NT2/D1 (cell line): ENCODE measurements around the gene PHLDB3.

ENCODE experiments used
- DNase-seq: peaks from one replicate; pipeline ENCODE4 v3.0.0-alpha.2; 2011; ENCODE audit warnings: low read depth, low spot score
- H3K27me3 ChIP-seq: 2 replicates; pipeline ENCODE4 v1.6.0; 2011; ENCODE audit warnings: mild to moderate bottlenecking; ENCODE audit not compliant: insufficient read length, insufficient read depth
- H3K36me3 ChIP-seq: 2 replicates; pipeline ENCODE4 v1.6.1; 2011; ENCODE audit warnings: mild to moderate bottlenecking, low read length, mixed read lengths; ENCODE audit not compliant: insufficient read depth, insufficient read length
- H3K4me1 ChIP-seq: 2 replicates; pipeline ENCODE4 v1.5.1; 2011; ENCODE audit not compliant: insufficient read depth, insufficient read length
- H3K4me3 ChIP-seq: 2 replicates; pipeline ENCODE4 v1.5.1; 2011; ENCODE audit warnings: low read depth; ENCODE audit not compliant: insufficient read length
- H3K9ac ChIP-seq: 2 replicates; pipeline ENCODE4 v1.6.0; 2011; ENCODE audit warnings: low read depth; ENCODE audit not compliant: insufficient read length
- H3K9me3 ChIP-seq: 2 replicates; pipeline ENCODE4 v1.5.1; 2011; ENCODE audit warnings: mild to moderate bottlenecking, low read length; ENCODE audit not compliant: insufficient read depth
- SUZ12 ChIP-seq: IDR thresholded peaks from 2 replicates; pipeline ENCODE4 v1.6.1; 2011; ENCODE audit not compliant: insufficient read length, insufficient read depth; ENCODE audit errors: extremely low read depth
- YY1 ChIP-seq: IDR thresholded peaks from 2 replicates; pipeline ENCODE4 v1.6.1; 2011; ENCODE audit not compliant: insufficient read length, insufficient read depth
- ZNF274 ChIP-seq: IDR thresholded peaks from 2 replicates; pipeline ENCODE4 v1.6.1; 2011; ENCODE audit warnings: mild to moderate bottlenecking, low read depth, low read length

Gene PHLDB3

GRCh38 chr19:43474986-43475705, 29.4 kb downstream of the PHLDB3 start:
- H3K4me3 ChIP-seq: peak overlapping the region; percentile 28

GRCh38 chr19:43474487-43474886, 30.1 kb downstream of the PHLDB3 start:
- TF ChIP-seq YY1: no peak
- no peak for TF ChIP-seq SUZ12
- TF ChIP-seq ZNF274: no peak
- H3K4me3 ChIP-seq: no peak overlapping the region
- no peaks in the 10 kb centered on the region for H3K36me3 ChIP-seq
- no peak for DNase-seq
- no peaks in the 10 kb centered on the region for H3K9me3 ChIP-seq
- peaks cover 9% of the 10 kb centered on the region for H3K27me3 ChIP-seq
- peak overlapping the region; percentile 64 for H3K9ac ChIP-seq
- peaks cover 2% of the 10 kb centered on the region for H3K4me1 ChIP-seq

More at GRCh38 chr19:43474986-43475705, 29.4 kb downstream of the PHLDB3 start:
- Histone ChIP-seq H3K36me3 (no peaks in the 10 kb centered on the region), H3K9me3 (no peaks in the 10 kb centered on the region), H3K4me1 (peaks cover 2% of the 10 kb centered on the region), H3K9ac (peak overlapping the region; percentile 68), H3K27me3 (peaks cover 9% of the 10 kb centered on the region)
- no peak for TF ChIP-seq ZNF274
- TF ChIP-seq SUZ12: no peak
- TF ChIP-seq YY1: no peak
- DNase-seq: peak; percentile 87

GRCh38 chr19:43471091-43471490, 33.5 kb downstream of the PHLDB3 start:
- no peak overlapping the region for H3K4me3 ChIP-seq
- TF ChIP-seq YY1: no peak
- no peak for TF ChIP-seq SUZ12
- no peak for TF ChIP-seq ZNF274
- no peaks in the 10 kb centered on the region for H3K36me3 ChIP-seq
- peaks cover 11% of the 10 kb centered on the region for H3K27me3 ChIP-seq
- no peak for DNase-seq
- peaks cover 2% of the 10 kb centered on the region for H3K4me1 ChIP-seq
- H3K9ac ChIP-seq: peak overlapping the region; percentile 44
- no peaks in the 10 kb centered on the region for H3K9me3 ChIP-seq

GRCh38 chr19:43470288-43470687, 34.3 kb downstream of the PHLDB3 start:
- TF ChIP-seq YY1 (no peak), SUZ12 (no peak), ZNF274 (no peak)
- Histone ChIP-seq H3K27me3 (peaks cover 18% of the 10 kb centered on the region), H3K4me3 (no peak overlapping the region), H3K9ac (no peak overlapping the region), H3K36me3 (no peaks in the 10 kb centered on the region), H3K9me3 (no peaks in the 10 kb centered on the region), H3K4me1 (peaks cover 2% of the 10 kb centered on the region)
- DNase-seq: no peak

- TF ChIP-seq SUZ12: no peak
- TF ChIP-seq YY1: no peak
- no peak for TF ChIP-seq ZNF274
- H3K9me3 ChIP-seq: no peaks in the 10 kb centered on the region
- no peak for DNase-seq
- H3K4me1 ChIP-seq: peaks cover 2% of the 10 kb centered on the region
- no peak overlapping the region for H3K9ac ChIP-seq
- H3K4me3 ChIP-seq: no peak overlapping the region
- peaks cover 18% of the 10 kb centered on the region for H3K27me3 ChIP-seq
- no peaks in the 10 kb centered on the region for H3K36me3 ChIP-seq
These were observed 35.4 kb downstream of the PHLDB3 start for GRCh38 chr19:43469160-43469480.

DNA sequence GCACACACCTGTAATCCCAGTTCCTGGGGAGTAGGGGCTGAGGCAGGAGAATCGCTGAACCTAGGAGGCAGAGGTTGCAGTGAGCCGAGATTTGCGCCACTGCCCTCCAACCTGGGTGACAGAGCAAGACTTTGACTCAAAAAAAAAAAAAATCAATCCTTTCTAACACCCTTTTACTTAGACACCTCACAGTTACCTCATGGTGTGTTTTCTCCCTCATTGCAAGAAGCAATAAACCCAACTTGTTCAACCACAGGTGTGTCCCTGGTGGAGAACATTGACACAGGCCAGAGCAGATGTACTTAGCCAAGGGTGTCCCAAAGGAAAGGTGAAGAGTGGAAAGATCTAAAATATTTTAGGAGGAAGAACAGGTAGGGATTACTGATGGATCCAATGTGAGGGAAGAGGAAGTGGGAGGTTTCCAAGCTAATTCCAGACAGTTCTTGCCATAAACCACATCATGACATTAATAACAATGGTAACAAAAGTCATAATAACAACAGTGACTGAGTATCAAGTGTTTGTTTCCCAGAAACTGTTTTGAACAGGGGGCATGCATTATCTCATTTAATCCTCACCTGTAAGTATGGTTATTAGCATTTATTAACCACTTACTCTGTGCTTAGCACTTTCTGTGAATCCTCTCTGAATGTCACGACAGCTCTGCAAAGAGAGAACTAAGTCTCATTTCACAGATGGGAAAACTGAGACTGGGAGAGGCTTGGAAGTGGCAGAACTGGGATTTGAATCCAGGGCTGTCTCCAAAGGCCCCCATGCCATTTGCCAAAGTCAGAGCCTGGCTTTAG, 36.0 kb downstream of the PHLDB3 start:
- Histone ChIP-seq H3K9ac (no peak overlapping the region), H3K9me3 (no peaks in the 10 kb centered on the region), H3K4me3 (no peak overlapping the region), H3K4me1 (peaks cover 2% of the 10 kb centered on the region), H3K27me3 (peaks cover 18% of the 10 kb centered on the region), H3K36me3 (no peaks in the 10 kb centered on the region)
- TF ChIP-seq YY1: no peak
- DNase-seq: no peak

- no peak for DNase-seq
These were observed 36.8 kb downstream of the PHLDB3 start for GRCh38 chr19:43467730-43468129.

More at GRCh38 chr19:43467730-43468129, 36.8 kb downstream of the PHLDB3 start:
- Histone ChIP-seq H3K27me3 (peaks cover 21% of the 10 kb centered on the region), H3K4me3 (no peak overlapping the region), H3K9ac (no peak overlapping the region), H3K36me3 (no peaks in the 10 kb centered on the region), H3K4me1 (peaks cover 2% of the 10 kb centered on the region), H3K9me3 (no peaks in the 10 kb centered on the region)
- no peak for TF ChIP-seq YY1
- TF ChIP-seq SUZ12: no peak
- no peak for TF ChIP-seq ZNF274
